GM18502 (cell line): ENCODE results near the gene ADAM8.
A peak's percentile ranks its signal among the peaks of the same experiment; 100 is the strongest.
"Not testable (repeated sequence)": the region's sequence is repeated elsewhere in the genome, so short reads cannot be mapped to it uniquely, and the experiment has no call there.

ENCODE experiments used
- ATAC-seq: cut with Tn5 transposase; IDR thresholded peaks from one replicate; pipeline ENCODE4 v1.9.1; 2021; ENCODE audit warnings: mild to moderate bottlenecking; ENCODE audit not compliant: unreplicated experiment, poor library complexity

ADAM8 gene

GRCh38 chr10:133270773-133271297, 5.8 kb downstream of the ADAM8 start:
- no peak for ATAC-seq

DNA sequence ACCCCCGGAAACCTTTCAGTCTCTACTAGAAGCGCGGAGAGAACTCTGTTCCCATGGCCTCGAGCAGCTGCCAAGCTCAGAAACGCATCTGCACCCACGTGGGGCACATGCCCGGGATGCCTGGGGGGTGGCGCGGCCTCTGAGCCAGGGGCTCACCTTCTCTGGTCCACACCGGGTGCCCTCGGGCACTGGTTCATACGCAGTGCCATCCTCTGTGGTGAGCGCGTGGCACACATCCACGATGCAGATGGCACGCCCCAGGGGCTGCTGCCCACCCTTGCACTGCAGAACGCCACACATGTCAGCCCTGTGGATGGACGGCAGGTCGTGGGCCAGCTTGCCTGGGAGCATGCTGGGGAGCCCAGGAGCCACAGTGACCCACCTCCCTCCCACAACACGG, 6.5 kb downstream of the ADAM8 start:
- ATAC-seq, result no peak

- ATAC-seq, result no peak
These were observed 7.3 kb downstream of the ADAM8 start for GRCh38 chr10:133269367-133269766.

- ATAC-seq, result no peak
These were observed 8.1 kb downstream of the ADAM8 start for GRCh38 chr10:133268532-133268931.

- ATAC-seq, result no peak
These were observed 8.8 kb downstream of the ADAM8 start for GRCh38 chr10:133267829-133268228.

- ATAC-seq, result no peak
These were observed 9.4 kb downstream of the ADAM8 start for GRCh38 chr10:133267293-133267692.

DNA sequence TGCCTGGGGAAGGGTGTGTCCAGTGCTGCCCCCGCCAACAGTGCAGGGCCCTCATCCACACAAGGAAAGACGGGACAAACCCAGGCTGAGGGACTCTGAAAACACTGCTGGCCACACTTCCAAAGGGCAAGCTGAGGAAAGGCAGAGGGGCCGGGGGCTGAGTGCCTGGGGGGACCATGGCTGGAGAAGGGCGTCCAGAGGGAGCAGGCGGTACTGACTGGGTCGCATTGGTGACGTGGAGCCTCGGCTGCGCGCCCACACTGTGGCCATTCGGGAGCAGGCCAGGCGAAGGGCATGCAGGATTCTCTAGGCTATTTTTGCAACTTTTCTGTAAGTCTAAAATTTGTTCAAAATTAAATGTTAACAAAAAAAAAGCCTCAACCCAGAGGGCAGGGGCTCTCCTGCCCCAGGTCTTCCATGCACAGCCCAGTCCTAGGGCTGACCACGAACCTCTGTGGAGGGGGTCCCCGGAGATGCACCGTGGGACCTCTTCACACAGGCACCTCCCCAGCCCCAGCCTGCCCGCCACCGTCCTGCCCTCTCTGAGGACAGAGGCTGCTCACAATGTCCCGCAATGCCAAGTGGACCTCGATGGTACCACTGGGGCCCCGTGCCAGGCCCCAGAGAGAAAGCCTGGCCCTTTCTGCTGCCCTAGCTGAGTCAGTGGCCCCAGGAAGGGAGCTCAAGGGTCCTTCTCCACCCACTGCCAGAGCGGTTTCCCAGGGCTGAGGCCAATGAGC, 10.4 kb downstream of the ADAM8 start:
- ATAC-seq, result no peak

- ATAC-seq, result not testable (repeated sequence)
These were observed 11.6 kb downstream of the ADAM8 start for GRCh38 chr10:133265052-133265451.

- no peak for ATAC-seq
These were observed 12.2 kb downstream of the ADAM8 start for GRCh38 chr10:133264461-133264860.

- ATAC-seq, result no peak
These were observed 13.0 kb downstream of the ADAM8 start for GRCh38 chr10:133263674-133264073.

DNA sequence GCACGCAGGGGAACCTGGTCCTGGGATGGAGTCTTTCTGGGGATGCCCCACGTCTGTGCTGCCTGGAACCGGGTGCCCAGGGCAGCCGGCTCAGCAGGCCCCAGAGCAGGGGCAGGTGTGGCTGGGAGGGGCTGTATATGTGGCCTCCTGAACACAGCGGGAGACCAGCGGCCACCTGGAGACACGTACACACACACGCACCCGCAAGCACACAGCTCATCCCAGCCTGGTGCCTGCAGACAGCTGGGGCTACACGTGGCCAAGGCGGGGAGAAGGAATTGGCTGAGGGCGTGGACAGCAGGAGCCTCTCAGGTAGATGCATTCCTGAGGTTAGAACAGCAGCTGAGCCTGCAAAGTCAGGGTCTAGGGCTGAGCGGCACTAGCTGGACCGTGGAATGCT, 14.0 kb downstream of the ADAM8 start:
- ATAC-seq, result no peak

- ATAC-seq, result peak; percentile 53
These were observed 14.8 kb downstream of the ADAM8 start for GRCh38 chr10:133261726-133262325.

DNA sequence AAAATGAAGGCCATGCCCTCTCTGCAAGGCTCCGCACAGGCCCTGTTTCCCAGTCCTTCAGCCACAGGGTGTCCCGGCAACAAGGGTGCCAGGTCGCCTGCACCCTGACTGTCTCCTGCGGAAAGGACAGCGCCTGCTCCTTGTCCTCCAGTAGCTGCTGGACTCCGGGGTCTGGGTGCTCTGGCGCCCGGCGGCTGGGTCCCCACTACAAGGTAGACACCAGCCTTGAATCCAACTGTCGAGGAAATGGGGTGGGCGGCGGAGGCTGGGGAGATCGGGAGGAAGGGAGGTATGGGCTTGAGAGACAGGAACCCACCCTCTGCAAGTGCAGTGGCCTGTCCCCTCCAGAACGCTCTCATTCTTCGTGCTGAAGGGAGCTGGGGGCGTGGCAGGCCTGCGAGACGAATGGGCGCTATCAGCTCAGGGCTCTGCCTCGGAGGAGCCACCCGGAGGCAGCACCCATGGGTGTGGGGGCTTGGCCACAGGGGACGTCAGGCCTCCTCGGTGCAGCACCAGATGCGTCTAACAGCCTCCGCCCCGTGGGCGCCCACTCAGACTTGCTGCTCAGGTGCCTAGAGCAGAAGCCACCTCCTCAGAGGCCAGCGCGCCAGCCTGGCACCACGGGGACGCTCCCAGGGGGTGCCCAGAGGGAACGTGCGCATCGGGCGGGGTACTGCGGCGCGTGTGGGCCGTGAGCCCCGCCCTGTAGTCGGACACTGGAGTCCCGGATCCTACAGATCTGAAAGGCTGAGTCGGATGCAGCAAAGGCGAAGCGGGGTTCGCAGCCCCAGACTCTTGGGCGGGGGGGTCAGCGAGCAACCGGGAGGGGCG, 15.6 kb downstream of the ADAM8 start:
- ATAC-seq, result peak; percentile 59

DNA sequence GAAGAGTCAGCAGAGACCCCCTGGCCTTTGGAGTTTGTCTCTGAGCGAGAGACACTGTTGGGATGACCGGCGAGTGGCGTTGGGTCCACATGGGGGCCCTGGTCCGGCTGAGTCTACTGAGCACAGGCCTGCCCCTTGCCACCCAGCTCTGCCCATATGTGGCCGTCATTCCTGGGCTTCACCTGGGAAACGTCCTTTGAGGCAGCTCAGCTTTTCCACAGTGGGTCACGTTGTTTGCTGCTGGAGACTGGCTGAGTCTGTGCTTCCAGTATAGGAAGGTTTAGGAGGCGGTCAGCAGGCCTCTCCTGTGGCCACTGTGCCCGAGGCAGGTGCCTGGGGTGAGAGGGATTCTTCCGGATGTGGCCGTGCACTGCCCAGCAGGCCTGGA, 17.1 kb downstream of the ADAM8 start:
- no peak for ATAC-seq

DNA sequence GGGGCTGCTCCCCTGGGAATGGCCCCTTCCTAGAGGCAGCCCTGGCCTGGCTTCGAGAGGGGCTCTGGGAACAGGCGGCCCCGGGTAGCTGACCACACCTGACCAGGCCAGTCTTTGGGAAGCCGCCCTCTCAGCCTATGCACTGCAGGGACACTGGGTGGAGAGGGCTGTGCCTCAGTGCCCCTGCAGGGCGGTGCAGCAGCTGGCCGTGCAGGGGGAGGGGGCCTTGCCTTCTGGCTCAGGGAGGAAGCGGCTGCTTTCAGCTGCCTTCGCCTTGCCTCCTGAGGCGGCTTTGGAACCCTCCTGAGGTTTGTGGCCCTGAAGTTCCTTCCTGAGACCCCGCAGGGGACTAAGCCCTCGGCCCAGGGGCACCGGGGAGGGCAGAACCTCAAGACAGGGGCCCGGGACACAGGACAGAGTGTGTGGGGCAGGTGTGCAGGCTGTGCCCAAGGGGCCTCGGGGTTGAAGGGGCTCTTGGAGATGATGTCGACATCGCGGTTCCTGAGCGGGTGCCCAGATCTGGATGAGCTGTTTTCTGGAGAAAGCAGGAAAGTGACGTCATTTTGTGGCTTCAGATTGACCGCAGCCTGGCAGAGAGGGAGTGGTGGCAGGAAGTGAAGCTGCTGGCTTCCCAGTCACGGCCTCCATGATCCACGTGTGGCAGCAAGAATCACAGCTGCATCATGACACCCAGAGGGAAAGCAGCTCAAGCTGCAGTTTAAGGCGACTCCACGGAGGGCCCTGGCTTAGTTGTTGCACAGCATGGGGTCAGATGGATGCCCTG, 17.7 kb downstream of the ADAM8 start:
- no peak for ATAC-seq

GRCh38 chr10:133258066-133258817, 18.4 kb downstream of the ADAM8 start:
- ATAC-seq, result no peak

- ATAC-seq, result no peak
These were observed 19.1 kb downstream of the ADAM8 start for GRCh38 chr10:133257489-133258065.

DNA sequence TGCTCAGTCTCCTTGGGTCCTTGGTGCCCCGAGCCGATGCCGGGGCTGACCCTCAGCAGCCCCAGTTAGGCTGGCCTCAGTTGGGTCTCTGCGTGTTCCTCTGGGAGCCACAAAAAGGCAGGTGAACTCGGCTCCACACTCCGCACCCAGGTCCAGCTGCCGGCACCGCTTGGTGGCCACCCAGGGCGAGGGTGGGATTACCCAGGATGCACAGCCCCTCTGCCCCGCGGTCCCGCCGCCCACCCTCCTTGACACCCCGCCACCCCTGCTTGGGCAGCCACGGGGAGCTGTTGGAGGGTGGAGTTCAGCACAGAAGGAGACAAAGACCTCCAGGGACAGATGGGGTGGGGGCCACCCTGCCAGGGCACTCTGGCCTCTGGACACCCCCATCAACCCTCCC, 21.3 kb downstream of the ADAM8 start:
- no peak for ATAC-seq

- ATAC-seq, result no peak
These were observed 22.1 kb downstream of the ADAM8 start for GRCh38 chr10:133254421-133255120.
